NCI-H226 (cell line): Measurements from ENCODE around the gene ZFYVE28.
A peak's percentile ranks its signal among the peaks of the same experiment; 100 is the strongest.

Experiments used
- DNase-seq: peaks from one replicate; pipeline ENCODE4 v3.0.0-alpha.2; 2015

Gene ZFYVE28

GRCh38 chr4:2427383-2428334 is 9.2 kb upstream of the ZFYVE28 start:
- DNase-seq: no peak

GRCh38 chr4:2426711-2427275 is 8.3 kb upstream of the ZFYVE28 start:
- no peak for DNase-seq

GRCh38 chr4:2426069-2426397 is 7.6 kb upstream of the ZFYVE28 start:
- no peak for DNase-seq

DNA sequence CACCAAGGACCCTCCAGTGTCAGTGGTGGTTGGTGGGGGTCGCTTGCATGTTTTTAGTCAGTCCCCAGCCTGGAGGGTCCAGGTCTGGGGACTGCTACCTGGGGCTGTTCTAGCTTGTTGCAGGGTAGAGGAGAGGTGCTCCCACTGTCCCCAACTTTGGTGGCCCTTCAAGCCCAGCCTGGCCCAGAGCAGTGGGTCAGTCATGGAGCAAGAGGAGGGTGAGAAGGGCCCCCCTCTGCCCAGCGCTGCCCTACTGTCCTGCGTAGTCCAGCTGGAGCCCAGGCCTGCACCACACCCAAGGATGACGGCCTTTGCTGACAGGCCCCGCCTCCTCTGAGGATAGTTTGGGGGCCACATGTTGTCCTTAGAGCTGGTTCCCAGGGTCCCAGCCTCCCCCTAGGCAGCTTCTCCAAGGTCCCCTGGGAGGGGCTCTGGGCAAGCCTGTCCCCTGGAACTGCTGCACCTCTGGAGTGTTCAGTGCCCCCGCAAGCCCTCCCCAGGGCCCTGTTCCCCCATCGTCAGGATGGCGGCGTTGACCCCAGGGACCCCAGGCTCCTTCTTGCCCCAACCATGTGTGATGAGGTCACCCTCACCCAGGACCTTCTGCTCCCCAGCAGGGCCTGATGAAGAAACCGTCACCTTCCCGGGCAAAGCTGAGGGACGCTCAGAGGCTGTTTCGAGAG is 7.1 kb upstream of the ZFYVE28 start:
- DNase-seq: no peak

GRCh38 chr4:2424581-2424980 is 6.1 kb upstream of the ZFYVE28 start:
- no peak for DNase-seq

GRCh38 chr4:2423695-2424094 is 5.2 kb upstream of the ZFYVE28 start:
- DNase-seq: no peak

GRCh38 chr4:2423066-2423465 is 4.6 kb upstream of the ZFYVE28 start:
- no peak for DNase-seq

DNA sequence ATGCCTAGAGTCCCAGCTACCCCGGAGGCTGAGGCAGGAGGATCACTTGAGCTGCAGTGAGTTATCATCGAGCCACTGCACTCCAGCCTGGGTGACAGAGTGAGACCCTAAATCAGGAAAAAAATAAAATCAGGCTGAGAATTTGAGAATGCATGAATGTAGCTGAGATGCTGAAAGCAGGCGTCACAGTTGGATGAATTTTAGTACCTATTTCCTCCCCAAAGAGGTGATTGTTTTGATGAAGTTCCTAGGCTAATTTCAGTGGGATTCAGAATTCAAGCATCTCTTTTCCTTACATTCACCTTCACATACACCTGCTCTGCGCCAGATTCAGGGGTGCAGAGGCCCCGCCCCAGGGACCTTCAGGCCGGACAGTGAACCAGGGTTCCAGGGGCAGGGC is 3.5 kb upstream of the ZFYVE28 start:
- no peak for DNase-seq

DNA sequence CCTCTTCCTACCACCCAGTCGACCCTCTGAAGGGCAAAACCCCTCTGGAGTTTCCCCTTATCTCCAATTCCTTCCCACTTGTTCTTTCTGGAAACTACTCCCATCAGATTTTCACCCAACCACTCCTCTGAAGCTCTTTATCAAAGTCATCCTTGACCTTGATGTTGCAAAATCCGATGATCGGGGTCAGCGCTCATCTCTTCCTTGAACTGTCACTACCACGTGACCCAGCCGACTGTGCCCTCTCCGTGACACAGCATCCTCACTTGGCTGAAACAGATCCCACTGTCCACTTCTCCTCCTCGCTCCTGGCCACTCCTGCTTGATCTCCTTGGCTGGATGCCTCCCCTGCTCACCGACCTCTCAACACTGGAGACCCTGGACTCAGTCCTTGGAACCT is 1.4 kb upstream of the ZFYVE28 start:
- no peak for DNase-seq

DNA sequence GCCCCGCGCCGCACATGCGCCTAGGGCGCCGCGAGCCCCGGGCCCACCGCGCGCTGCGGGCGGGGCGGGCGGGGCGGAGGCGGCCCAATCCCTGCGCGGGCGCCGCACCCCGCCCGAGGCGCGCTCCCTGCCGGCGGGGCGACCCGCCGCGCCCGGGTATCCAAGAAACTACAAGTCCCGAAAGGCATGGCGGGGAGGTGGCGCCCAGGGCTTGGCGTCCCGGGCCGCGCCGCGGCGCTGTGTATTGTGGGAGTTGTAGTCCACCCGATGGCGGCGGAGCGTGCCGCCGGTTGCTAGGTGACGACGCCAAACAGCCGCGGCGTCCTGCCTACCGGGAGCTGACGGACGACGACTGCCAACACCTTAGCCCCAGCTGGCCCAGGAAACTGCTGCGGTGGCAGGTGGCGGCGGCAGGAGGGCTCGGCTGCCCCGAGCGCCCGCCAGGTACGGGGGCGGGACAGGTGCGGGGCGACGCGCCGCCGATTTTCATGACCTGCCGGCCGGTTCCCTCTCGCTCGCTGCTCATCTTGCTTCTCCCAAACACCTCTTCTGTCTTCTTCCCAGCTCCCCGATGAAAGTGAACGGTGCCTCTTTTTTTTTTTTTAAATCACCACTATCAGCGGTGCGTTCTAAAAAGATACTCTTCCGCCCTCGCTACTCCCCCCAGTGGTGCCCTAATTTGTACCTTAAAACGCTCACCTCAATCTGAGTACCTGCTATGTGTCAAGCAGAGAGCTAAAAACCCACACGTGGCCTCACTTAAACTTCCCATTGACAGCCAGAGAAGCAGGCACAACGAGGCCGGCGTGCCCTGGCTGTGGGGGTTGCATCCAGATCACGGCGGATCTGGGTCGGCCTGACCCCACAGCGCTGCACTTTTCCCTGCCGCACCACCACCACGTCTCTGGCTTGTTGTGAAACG is 466 bp upstream of the ZFYVE28 start, which contains the start of gene CFAP99:
CFAP99 (plus strand) TSS at position 306 of the 922 bp plus-strand sequence.
- peak; percentile 88 for DNase-seq

DNA sequence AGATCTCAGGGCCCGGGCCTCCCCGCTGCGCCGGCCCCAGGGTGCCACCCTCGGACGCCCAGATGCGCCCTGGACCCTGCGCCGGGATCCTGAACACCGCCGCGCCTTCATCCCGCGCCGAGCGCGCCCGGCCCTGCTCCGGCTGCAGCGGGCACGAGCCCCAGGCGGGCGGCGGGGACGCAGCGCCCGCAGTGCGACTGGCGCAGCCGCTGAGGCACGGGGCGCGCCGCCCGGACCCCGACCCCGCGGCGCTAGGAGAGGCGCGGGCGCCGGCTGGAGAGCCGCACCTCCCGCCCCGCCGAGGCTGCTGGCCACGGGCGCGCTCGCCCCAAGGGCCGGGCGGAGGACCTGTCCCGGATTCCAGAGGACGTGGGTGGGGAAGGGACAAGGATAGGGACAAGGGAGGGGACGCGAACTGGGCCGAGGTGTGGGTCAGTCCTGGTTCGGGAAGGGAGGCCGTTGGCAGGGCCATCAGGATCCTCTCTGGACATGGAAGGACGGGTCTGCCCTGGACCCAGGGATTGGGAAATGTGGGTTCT is 1.1 kb downstream of the ZFYVE28 start:
- no peak for DNase-seq

GRCh38 chr4:2416564-2417225 is 1.8 kb downstream of the ZFYVE28 start:
- no peak for DNase-seq

DNA sequence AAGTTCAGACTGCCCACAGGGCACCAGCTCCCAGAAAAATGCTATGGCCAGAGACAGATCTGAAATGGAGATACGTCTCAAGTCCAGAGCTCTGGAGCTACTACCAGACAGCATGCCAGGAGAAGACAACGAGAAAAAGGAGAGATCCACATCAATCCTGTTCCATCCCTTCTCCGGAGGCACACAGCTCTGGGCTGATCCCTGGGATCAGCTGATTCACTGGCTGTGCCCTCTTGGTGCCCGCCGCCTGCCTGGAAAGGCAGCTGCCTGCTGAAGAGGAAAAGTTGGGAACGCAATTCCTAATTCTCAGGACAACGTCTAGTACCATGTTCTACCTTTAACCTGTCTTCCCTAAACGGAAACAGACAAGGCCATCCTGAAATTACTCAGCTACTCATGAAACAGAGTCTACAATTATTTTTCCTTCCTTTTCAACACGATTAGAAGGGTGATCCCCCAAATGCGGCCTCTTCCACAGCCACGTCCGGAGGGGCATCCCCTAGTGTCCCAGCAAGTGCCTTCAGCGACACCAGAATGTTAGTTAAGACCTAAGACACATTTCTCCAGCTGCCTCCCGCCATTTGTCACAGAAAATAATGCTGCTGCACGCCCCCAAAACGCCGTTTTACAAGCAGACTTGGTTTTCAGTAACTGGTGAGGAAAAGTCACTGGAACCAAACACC is 2.4 kb downstream of the ZFYVE28 start:
- no peak for DNase-seq

DNA sequence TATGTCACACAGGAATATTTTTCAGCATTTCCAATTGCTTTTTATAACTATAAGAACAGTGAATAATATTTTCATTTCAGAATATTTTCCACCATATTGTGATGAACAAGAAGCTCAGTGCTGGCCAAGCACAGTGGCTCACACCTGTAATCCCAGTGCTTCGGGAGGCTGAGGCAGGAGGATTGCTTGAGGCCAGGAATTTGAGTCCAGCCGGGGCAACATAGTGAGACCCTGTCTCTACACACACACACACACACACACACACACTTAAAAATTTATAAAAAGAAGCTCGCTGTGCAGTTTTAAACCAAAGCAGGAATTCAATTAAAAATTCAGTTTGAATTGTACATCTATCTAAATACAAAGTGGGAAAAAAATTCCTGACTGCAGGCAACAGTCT is 3.2 kb downstream of the ZFYVE28 start:
- no peak for DNase-seq

DNA sequence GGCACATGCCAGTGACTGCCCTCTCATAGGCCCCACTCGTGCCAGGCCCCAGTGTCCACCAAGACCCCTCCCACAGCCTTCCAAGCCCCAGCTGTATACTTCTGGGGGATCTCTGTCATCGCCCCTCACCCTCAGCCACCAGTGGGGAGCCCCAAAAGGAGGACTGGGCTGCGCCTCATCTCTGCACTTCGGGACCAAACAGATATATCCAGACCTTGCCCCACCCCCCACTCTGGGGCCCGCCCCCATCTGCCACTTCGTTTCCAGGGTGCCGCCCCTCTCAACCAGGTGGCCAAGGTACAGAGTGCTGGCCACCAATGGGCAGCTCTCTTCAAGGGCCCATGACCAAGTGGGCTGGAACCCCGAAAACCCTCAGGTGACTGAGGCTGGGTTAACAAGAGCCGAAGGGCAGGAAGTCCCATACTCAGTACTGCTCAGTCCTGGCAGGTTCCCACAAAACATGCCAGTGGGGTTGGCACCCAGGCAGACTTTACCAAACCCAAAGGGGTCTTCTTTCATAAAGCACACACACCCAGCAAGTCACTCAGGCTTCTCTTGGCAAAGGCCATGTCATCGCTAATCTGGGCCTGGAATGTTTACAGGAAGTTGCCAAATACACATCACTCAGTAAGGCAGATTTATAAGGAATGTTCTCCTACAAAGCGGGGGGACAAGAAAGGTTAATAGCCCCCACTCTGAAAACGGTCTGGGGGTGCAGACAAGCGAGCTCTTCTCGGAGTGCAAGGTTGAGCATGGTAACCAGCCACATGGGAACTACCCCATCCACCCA is 4.4 kb downstream of the ZFYVE28 start:
- DNase-seq: peak; percentile 30

GRCh38 chr4:2412885-2413716 is 5.3 kb downstream of the ZFYVE28 start:
- DNase-seq: peak; percentile 96

DNA sequence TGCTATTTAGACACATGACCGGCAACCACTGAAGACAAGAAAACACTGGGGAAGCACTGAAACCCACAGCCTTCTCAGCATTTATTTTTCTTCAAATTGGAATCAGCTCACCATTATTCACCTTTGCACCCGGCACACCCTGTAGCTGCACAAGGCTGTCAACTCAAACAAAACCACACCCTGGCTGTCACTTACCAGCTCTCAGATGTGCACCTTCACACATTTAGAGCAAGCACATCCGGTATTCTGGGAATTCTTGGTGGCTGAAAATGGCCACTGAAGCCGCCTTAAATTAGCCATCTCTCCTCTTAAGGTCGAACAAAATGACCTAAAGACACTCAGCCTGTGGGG is 5.9 kb downstream of the ZFYVE28 start:
- DNase-seq: no peak

DNA sequence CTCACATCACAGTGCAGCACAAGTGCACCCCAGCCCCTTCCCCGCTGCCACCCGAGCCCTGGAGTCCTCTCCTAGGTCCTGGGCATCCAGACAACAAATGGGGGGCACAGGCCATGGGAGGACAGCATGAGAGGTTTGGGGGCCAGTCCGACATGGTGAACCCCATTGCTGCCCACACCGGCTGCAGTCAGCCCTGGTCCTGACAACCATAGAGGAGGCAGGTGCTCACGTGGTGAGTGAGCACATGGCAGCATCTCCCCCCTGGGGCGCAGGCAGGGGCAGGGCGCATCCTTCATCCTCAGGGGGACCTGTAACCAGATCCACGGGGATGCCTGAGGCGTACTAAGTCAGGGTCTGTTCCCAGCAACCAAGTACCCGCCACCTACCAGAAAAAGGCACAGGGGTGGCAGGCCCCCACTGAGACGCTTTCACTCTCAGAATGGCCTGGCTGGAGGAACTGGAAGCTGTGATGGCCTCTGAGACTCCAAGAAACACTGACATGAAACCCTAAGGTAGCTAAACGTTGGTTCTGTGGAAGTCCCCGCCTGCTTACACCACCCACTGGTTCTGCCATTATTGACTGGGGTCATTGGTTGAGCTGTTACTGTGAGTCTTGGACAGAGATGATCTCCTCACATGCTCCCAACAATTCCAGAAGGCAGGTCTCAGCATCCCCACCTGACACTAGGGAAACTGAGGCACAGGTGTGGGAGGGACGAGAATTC is 6.5 kb downstream of the ZFYVE28 start:
- DNase-seq: no peak

DNA sequence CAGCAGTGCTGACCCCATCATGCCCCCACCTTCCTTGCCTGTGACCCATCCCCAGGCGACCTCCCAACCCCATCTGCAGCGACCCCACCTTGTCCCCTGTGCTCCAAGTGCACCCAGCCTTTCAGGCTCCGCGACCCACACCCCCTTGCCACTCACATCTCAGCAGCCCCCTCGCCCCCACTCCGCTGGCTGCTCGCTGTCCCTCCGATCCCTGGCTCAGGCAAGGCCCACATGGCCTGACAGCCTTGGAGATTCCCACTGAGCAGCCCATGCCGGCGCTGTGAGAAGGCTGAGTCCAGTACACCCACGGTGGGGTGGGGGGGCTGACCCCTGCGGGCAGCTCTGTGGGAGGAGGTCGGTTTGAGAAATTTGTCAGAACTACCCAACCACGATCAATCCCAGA is 9.1 kb downstream of the ZFYVE28 start:
- no peak for DNase-seq
